GM10248 (cell line): ENCODE data around the gene DACH2.
A peak's percentile ranks its signal among the peaks of the same experiment; 100 is the strongest.

ENCODE experiments used
- CTCF ChIA-PET: fragments of 300-600 bp; sonication (Branson Sonifier 250); formaldehyde crosslinking; extraction: SDS; loops from one replicate; lab custom pipeline; 2021; ENCODE audit warnings: antibody characterized with exemption; lab: Yijun Ruan, JAX
- POLR2A ChIA-PET: fragments of 350-650 bp; sonication (Branson Sonifier 250); formaldehyde crosslinking; extraction: SDS; loops from one replicate; lab custom pipeline; 2020; ENCODE audit warnings: antibody characterized with exemption; lab: Yijun Ruan, JAX
- DNase-seq: peaks from one replicate; pipeline ENCODE4 v3.0.0; 2012; ENCODE audit errors: extremely low spot score
- CTCF ChIP-seq: IDR thresholded peaks from 2 replicates; pipeline ENCODE4 v1.5.1; 2012; ENCODE audit warnings: mild to moderate bottlenecking, low read depth; ENCODE audit errors: extremely low read depth, missing control alignments, control extremely low read depth

The DACH2 gene

GRCh38 chrX:86148024-86148511, at the start of gene DACH2:
TSS of gene DACH2 (plus strand) at chrX:86148451.
- DNase-seq = peak; percentile 37
- ChIA-PET CTCF (interaction anchor here (1.8 kb wide), 1 partner anchor 15 kb away, joined by 4 read pairs; no protein-coding TSS in a partner anchor), POLR2A (no interaction called here)
- no peak for TF ChIP-seq CTCF

- ChIA-PET CTCF (no interaction called here), POLR2A (no interaction called here)
- no peak for DNase-seq
- TF ChIP-seq CTCF = no peak
Measured at GRCh38 chrX:86102341-86102740, 45.9 kb upstream of the DACH2 start.

GRCh38 chrX:86103061-86103460, 45.2 kb upstream of the DACH2 start:
- ChIA-PET POLR2A (no interaction called here), CTCF (no interaction called here)
- no peak for TF ChIP-seq CTCF
- no peak for DNase-seq

GRCh38 chrX:86104526-86104925, 43.7 kb upstream of the DACH2 start:
- DNase-seq = no peak
- ChIA-PET CTCF (no interaction called here), POLR2A (no interaction called here)
- no peak for TF ChIP-seq CTCF

- DNase-seq = no peak
- ChIA-PET POLR2A (no interaction called here), CTCF (interaction anchor here (1.2 kb wide), 1 partner anchor 12 kb away, joined by 6 read pairs; no protein-coding TSS in a partner anchor)
- no peak for TF ChIP-seq CTCF
Measured at GRCh38 chrX:86121916-86122315, 26.3 kb upstream of the DACH2 start.

GRCh38 chrX:86133761-86134160, 14.5 kb upstream of the DACH2 start:
- peak; percentile 51 for TF ChIP-seq CTCF
- ChIA-PET CTCF (interaction anchor here (1.0 to 1.8 kb wide), 2 partner anchors 11 to 15 kb away, joined by 4 to 6 read pairs; partner anchors contain the start of gene DACH2), POLR2A (no interaction called here)
- DNase-seq = no peak
